ENCODE data around the gene HSPBP1. TPM values are rescaled to one million over a fixed set of nuclear protein-coding genes. Genes with fewer than 3 reads are reported as not detected.

The HSPBP1 gene
- total RNA-seq, 2 donors from 2014 or later: 19.8 to 20.1 TPM

DNA sequence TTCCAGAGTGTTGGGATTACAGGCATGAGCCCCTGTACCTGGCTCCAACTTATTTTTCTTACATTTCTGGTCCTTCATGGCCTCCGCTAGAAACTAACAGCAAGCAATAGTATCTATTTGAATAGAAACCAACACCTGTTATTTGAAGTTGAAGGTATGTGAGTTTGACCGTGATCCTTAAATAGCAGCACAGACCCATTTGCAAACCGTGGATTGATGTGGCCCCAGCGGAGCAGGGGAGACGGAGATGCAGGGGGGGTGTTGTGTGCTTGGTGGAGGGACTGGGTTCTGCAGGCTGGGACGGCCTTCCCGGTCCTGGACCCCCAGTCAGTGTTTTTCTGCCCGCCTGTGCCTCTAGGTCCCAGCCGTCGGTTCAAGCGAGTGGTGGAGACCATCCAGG lies 28.4 kb upstream of the HSPBP1 start:
- no peak for DNase-seq (ENCODE audit: low spot score)
- intact Hi-C loops (cut with DNase I): no loop called here

DNA sequence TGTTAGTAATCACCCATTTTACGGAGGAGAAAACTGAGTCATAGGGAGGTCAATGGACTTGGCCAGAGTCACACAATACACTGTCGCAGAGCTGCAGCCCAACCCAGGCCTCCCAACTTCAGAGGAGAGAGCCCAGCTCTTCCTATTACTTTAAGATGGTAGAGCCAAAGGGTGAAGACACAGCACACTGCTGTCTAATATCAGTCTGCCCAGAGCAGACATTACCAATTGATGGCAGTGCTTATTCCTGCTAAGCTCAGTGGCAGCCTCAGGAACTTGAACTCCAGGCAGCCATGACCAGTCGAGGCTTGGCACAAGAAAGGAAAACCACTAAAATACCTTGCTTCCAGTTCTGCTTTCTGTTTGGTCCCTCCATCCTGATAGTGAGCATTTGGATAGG lies 26.8 kb upstream of the HSPBP1 start:
- intact Hi-C loops (cut with DNase I): no loop called here
- no peak for DNase-seq (ENCODE audit: low spot score)

DNA sequence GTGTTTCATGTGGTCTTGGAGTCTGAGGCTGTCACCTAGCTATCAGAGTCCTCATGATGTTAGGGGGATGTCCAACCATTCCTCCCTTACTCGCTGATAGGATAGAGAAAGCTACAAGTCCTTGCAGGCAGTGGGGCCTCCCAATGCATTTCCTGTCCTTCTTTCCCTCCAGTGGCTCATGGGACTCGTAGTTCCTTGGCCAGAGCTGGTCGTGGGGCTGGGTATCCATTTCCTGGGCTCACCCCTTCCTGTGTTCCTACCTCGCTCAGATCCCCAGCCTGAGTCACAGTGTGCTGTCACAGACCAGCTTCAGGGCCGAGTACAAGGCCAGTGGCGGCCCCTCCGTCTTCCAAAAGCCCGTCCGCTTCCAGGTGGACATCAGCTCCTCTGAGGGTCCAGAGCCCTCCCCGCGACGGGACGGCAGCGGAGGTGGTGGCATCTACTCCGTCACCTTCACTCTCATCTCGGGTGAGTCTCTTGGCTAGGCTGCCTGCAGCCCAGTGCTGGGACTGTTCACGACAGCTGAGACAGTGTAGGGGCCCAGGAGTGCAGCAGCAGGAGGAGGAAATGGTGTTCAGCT lies 26.2 kb upstream of the HSPBP1 start:
- DNase-seq (ENCODE audit: low spot score): no peak
- intact Hi-C loops (cut with DNase I): no loop called here

DNA sequence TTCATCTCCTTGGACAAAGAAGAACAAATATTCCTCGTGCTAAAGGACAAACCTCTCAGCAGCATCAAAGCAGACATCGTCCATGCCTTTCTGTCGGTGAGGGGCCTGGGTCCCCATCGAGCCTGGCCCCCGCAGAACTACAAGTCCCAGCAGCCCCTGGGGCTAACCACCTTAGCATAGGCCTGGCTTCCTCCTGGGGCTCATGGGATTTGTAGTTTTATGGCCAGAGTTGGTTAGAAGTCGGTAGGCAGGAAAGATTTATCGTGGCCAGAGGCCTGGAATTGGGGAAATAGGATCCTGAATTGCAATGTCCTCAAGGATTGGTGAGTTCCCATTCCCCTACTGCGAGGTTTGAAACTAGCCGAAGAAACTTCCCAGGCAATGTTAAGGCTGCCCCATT lies 25.6 kb upstream of the HSPBP1 start:
- intact Hi-C loops (cut with DNase I): no loop called here
- DNase-seq (ENCODE audit: low spot score): no peak

DNA sequence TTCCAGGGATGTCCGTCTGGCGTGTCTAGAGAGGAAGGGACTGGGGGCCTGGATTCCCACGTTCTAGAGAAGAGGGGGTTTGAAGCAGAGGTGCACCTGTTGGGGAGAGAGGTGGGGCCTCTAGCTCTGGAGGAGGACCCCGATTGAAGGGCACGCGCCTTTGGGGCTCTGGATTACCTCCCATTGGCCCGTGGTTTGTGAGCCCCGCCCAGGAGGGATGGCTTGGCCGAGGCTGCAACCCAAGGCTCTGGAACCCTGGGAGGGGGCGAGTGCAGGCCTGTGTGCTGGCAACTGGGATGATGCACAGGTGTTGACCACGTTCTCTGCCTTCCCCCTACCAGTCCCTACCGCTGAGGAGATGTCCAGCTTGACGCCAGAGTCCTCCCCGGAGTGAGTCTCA lies 25.1 kb upstream of the HSPBP1 start:
- intact Hi-C loops (cut with DNase I): loop anchor here in 1 of 2 donors (5.0 kb wide), 1 partner anchor 77 kb away; the partner anchor contains the start of gene TMEM238
- DNase-seq (ENCODE audit: low spot score): no peak

DNA sequence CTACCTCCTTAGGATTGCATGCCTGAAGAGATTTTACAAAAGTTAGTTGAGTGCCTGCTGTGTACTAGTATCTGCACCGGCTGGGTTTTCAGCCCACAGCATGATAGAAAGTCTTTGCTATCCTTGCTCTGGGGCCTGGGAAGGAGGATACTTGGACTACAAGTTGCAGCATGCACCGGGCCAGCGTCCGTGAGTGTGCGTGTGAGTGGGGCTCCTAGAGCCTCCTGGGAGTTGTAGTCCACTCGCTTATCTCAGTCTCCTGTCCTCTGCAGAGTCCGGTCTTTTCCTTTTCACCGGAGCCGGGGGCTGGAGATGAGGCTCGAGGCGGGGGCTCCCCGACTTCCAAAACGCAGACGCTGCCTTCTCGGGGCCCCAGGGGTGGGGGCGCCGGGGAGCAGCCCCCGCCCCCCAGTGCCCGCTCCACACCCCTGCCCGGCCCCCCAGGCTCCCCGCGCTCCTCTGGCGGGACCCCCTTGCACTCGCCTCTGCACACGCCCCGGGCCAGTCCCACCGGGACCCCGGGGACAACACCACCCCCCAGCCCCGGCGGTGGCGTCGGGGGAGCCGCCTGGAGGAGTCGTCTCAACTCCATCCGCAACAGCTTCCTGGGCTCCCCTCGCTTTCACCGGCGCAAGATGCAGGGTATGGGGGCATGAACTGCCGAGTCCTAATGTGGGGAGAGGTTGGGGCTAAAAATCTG lies 24.5 kb upstream of the HSPBP1 start:
- no peak for DNase-seq (ENCODE audit: low spot score)
- intact Hi-C loops (cut with DNase I): loop anchor here in 1 of 2 donors (5.0 kb wide), 1 partner anchor 78 kb away; the partner anchor contains the start of gene TMEM238

DNA sequence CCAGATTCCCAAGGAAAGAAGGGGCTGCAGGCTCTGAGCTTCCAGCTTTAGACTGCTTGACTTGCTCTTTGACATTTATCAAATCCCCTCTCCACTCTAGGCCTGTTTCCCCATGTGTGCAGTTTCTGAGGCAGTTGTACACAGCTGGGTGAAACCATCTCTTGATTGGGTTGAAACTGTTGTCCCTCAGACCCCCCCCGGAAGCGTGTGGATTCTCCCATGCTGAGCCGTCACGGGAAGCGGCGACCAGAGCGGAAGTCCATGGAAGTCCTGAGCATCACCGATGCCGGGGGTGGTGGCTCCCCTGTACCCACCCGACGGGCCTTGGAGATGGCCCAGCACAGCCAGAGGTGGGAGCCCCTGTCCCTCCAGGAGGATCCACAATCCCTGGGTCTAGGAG lies 23.6 kb upstream of the HSPBP1 start:
- intact Hi-C loops (cut with DNase I): loop anchor here in 1 of 2 donors (5.0 kb wide), 1 partner anchor 79 kb away; the partner anchor contains the start of gene TMEM238
- no peak for DNase-seq (ENCODE audit: low spot score)

DNA sequence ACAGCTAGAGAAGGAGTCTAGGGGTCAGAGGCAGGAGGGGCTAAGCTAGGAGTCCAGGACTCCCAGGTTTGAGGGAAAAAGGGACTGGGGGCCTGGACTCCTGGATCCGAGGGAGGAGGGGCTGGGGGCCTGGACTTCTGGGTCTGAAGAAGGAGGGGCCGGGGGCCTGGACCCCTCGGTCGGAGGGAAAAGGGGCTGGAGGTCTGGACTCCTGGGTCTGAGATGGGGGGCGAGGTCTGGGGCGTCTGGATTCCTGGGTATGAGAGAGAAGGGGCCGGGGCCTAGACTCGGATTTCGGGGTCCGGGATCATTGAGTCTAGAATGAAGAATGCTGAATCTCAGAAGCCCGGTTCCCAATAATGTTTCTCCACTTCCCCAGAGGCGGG lies 22.4 kb upstream of the HSPBP1 start:
- intact Hi-C loops (cut with DNase I): loop anchor here in 1 of 2 donors (5.0 kb wide), 1 partner anchor 80 kb away; the partner anchor contains the start of gene TMEM238
- DNase-seq (ENCODE audit: low spot score): no peak

DNA sequence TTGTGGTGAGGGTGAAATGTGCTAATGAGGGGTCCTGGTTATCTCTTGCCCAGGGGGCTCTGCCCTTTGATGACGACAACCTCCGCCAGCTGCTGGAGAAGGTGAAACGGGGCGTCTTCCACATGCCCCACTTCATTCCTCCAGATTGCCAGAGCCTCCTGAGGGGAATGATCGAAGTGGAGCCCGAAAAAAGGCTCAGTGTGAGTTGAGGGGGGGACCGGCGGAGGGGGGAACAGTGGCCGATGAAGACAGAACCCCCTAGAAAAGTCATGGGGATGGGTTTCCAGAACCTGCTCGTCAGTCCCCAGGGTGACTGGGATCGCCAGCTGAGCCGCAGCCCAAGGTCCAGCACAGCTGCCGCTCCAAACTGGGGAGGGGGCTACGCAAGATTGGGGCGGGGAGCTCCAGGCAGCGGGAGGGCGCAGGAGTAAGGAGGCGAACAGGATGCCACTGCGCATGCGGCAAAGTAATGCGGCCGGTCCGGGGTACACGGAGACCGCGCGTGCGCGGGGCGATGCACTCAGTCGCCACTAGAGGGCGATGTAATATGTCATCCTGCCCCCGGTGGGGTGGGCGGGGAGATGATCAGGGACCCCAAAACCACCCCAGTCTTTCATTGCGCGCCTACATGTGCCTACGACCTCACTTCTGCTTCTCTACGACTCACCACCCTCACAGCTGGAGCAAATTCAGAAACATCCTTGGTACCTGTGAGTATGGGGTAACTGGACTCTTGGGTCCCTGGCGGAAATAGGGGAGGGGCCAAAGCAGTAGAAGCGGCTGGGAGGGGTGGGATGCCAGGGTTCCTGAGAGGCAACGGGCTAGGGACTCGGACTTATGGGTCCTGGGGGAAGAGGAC lies 21.8 kb upstream of the HSPBP1 start:
- DNase-seq (ENCODE audit: low spot score): peak; percentile 96
- intact Hi-C loops (cut with DNase I): loop anchor here in 1 of 2 donors (5.0 kb wide), 1 partner anchor 81 kb away; the partner anchor contains the start of gene TMEM238

DNA sequence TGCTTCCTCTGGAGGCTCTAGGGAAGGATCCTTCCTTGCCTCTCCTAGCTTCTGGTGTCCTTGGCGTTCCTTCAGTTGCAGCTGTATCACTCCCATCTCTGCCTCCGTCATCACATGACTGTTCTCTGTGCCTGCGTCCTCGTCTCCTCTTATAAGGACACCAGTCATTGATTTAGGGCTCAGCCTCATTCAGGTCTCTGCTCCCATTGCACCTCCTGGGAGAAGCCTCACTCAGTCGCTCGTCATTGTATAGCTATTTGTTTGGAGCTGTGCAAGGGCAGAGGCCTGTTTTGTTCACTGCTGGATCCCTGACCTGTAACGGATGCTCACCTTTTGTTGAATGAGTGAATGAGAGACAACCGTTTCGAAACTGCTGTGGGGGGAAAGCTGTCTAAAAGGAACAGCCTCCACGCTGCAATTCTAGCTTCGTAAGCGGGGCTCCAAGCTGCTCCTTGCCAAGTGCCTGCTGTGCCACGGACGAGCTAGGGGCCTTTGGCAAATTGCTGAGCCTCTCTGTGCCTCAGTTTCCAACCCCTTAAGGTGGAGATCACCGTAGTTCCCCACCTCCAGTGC lies 21.1 kb upstream of the HSPBP1 start:
- no peak for DNase-seq (ENCODE audit: low spot score)
- intact Hi-C loops (cut with DNase I): loop anchor here in 1 of 2 donors (5.0 kb wide), 1 partner anchor 81 kb away; the partner anchor contains the start of gene TMEM238

DNA sequence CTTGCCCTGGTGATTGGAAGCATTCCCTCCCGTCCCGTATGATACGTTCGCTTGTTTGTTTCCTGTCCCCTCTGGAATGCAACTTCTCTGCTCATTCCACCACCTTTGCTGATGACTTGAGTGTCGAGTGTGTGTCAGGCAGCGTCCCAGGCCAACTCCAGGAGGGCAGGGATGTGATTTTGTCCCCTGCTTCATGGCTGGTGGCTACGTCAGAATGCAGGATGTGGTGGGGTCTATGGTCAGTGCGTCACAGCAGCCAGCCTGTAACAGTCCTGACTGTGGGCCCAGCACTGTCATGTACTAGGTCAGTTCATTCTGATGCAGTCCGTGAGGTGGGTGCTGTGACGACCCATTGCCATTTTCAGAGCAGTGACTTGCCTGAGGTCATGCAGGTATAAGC lies 20.1 kb upstream of the HSPBP1 start:
- no peak for DNase-seq (ENCODE audit: low spot score)
- intact Hi-C loops (cut with DNase I): loop anchor here in 1 of 2 donors (5.0 to 10.0 kb wide), 2 partner anchors 82 to 205 kb away; partner anchors contain the start of gene TMEM238

DNA sequence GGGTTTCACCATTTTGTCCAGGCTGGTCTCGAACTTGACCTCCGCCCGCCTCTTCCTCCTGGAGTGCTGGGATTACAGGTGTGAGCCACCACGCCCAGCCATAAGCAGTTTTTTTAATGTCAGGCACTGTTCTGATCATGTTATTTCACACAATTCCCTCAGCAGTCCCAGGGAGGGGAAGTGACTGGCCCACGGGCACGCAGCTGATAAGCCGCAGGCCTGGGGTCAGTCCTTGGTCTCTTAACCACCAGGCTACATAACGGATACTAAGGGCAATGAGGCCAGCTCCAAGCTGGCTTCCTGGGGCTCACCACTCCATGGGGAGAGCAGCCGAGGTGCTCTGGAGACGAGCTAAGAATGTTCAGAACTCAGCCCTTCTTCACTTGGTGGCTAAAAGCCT lies 17.4 kb upstream of the HSPBP1 start:
- DNase-seq (ENCODE audit: low spot score): no peak
- intact Hi-C loops (cut with DNase I): loop anchor here in 1 of 2 donors (10.0 kb wide), 1 partner anchor 208 kb away; no protein-coding TSS in a partner anchor

DNA sequence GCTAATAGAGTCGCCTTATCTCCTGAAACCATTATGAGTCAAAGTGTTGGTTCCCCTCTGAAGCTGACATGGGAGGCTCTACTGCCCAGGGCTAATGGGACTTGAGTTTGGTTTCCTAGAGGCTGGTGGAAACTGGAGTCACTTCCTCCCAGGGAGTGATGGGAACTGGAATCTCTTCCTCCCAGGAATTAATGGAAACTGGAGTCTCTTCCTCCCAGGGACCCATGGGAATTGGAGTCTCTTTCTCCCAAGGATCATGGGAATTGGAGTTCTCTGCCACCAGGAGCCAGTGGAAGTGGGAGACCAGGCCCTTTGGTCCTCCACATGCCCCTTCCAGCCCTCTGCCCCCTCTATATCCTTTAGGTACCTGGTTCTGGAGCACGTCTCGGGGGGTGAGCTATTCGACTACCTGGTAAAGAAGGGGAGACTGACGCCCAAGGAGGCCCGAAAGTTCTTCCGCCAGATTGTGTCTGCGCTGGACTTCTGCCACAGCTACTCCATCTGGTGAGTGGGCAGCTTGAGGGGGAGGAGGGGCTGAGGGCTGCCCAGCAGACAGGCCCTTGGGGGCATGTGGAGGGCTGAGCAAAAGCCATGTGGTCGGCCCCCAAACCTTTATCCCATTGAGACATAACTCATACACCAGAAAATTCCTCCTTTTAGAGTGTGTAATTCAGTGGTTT lies 9.3 kb upstream of the HSPBP1 start:
- DNase-seq (ENCODE audit: low spot score): no peak
- intact Hi-C loops (cut with DNase I): no loop called here

DNA sequence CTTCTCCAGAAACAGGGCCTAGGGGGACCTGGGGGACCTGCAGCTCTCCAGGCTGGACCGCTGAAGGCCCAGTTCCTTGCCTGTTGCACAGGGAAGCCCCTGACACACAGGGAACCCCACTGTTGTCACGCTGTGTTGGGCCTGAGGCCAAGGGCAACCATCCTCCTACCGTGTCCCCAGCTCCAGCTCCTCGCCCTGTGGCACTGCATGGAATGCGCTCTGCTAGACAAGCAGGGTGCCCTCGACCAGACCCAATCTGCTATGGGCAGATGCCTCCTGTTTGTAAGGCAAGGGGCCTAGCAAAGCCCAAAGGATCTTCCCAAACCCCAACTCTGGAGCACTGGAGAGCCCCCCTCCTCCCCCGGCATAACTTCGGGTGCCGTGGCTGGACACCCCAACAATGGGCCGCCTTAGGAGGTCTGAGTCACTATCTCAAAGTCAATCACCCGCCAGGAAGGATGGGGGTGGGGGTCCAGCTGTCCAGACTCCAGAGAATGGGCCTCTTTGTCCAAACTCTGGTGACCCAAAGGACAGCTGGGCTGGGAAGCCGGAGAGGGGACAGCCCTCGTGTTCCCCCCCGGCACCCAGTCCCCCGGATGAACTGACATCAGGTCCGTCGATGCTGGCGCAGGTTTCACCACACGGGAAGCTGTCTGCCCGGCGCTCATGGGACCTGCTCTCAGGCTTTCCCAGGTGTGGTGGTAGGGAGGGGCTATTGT lies 7.6 kb upstream of the HSPBP1 start:
- intact Hi-C loops (cut with DNase I): no loop called here
- DNase-seq (ENCODE audit: low spot score): no peak

DNA sequence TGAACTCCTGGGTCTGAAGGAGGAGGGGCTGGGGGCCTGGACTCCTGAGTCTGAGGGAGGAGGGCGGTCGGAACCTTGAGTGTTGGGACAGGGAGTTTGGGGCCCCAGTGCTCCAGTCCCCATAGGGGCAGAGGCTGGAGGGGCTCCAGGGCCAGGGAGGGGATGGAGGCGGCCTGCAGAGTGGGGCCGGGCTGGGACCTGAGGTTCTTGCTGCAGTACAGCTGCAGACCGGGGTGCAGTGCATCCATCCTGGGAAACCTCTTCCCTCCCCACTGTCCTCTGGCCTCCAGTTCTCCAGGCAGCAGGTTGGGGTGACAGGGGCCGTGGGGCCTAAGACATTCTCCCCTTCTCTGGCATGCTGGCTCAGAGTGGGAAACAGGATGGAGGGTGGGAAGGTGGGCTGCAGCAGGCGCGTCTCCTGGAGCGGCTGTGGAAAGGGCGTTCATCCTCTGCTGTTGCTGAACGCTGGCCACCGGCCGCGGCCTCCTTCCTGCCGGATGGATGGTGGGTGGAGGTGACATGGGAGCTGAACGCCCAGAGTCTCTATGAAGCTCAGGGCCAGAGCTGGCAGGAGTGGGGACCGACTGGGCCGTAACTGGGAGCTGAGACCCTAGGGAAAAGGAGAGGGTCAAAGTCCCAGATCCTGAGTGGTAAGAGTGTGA lies 5.5 kb upstream of the HSPBP1 start:
- no peak for DNase-seq (ENCODE audit: low spot score)
- intact Hi-C loops (cut with DNase I): no loop called here

DNA sequence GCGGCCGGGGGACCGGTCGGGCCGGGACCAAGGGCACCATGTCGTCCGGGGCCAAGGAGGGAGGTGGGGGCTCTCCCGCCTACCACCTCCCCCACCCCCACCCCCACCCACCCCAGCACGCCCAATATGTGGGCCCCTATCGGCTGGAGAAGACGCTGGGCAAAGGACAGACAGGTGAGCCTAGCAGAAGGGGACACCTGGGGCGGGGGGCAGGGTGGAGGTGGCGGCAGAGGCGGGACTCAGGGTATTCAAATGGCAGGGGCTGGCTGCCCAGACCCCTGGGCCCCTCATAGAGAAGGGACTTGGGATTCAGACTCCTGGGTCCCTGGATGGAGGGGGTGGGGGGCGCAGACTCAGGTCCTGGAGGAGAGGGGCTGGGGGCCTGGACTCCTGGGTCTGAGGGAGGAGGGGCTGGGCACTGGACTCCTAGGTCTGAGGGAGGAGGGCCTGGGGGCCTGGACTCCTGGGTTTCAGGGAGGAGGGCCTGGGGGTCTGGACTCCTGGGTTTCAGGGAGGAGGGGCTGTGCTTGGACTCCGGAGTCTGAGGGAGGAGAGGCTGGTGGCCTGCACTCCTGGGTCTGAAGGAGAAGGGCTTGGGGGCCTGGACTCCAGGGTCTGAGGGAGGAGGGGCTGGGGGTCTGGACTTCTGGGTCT lies 4.6 kb upstream of the HSPBP1 start:
- no peak for DNase-seq (ENCODE audit: low spot score)
- intact Hi-C loops (cut with DNase I): no loop called here

All from posterior vena cava (tissue), 2 donors.